GM12878 (cell line): ENCODE measurements around the gene RFPL1. TPM values are rescaled to one million over a fixed set of nuclear protein-coding genes. Genes with fewer than 3 reads are reported as not detected.

Experiments used
- ATAC-seq: fragments of 200-7000 bp; cut with Tn5 transposase; 3 replicates; pipeline ENCODE4 v1.9.1; 2020; ENCODE audit warnings: mild to moderate bottlenecking, moderate library complexity
- BruUV-seq: library from RNA; stranded (reverse); fragments of 400-500 nt; replicated peaks from 2 replicates; lab custom pipeline; 2021; lab: Mats Ljungman, UMichigan
- CTCF ChIA-PET: fragments of 300-600 bp; sonication (Branson Sonifier 250); formaldehyde crosslinking; extraction: SDS; loops from one replicate; lab custom pipeline; 2021; ENCODE audit warnings: inconsistent platforms; lab: Yijun Ruan, JAX
- POLR2A ChIA-PET: fragments of 350-600 bp; formaldehyde crosslinking; extraction: SDS; loops from one replicate; lab custom pipeline; 2021; ENCODE audit warnings: inconsistent platforms; lab: Charles Lee
- RAD21 ChIA-PET: fragments of 300-600 bp; sonication (Branson Sonifier 250); formaldehyde crosslinking; loops from one replicate; lab custom pipeline; 2023; ENCODE audit warnings: antibody characterized with exemption; ENCODE audit not compliant: unreplicated experiment; lab: Charles Lee
- SMC1A ChIA-PET: fragments of 300-600 bp; sonication (Branson Sonifier 250); formaldehyde crosslinking; loops from one replicate; lab custom pipeline; 2023; ENCODE audit not compliant: unreplicated experiment, uncharacterized antibody; lab: Charles Lee
- DNase-seq: peaks from one replicate; pipeline ENCODE4 v3.0.0-alpha.2; 2011; ENCODE audit warnings: low read depth, low spot score
- FAIRE-seq: peaks from 3 replicates; lab custom pipeline; 2011; peaks lifted over from hg19 to GRCh38; lab: Jason Lieb, UNC
- H2AFZ ChIP-seq: 2 replicates; pipeline ENCODE4 v1.6.0; 2011; ENCODE audit warnings: low read depth, low read length, control low read depth; ENCODE audit not compliant: control insufficient read depth
- H3K27ac ChIP-seq: 2 replicates; pipeline ENCODE4 v1.5.1; 2011; ENCODE audit warnings: control low read depth; ENCODE audit not compliant: control insufficient read depth, insufficient read depth
- H3K27me3 ChIP-seq, 2 experiments: replicated peaks in 1 of 2; 2 replicates each; pipeline versions ENCODE4 v1.6.0 to v1.6.1; 2011; ENCODE audit warnings: low read length in 1 of 2; ENCODE audit not compliant: control insufficient read depth in 2 of 2, insufficient read depth in 2 of 2
- H3K36me3 ChIP-seq, 2 experiments: 2 replicates each; pipeline ENCODE4 v1.5.1; 2011; ENCODE audit warnings: low read length in 1 of 2; ENCODE audit not compliant: control insufficient read depth in 2 of 2, insufficient read depth in 2 of 2
- H3K4me1 ChIP-seq: 2 replicates; pipeline ENCODE4 v1.6.1; 2011; ENCODE audit warnings: mild to moderate bottlenecking, low read length, moderate library complexity, mixed read lengths; ENCODE audit not compliant: control insufficient read depth, insufficient read depth
- H3K4me2 ChIP-seq: 2 replicates; pipeline ENCODE4 v1.6.0; 2011; ENCODE audit warnings: control low read depth; ENCODE audit not compliant: control insufficient read depth, insufficient read depth
- H3K4me3 ChIP-seq: fragments of 200-600 bp; sonication (generic); 2 replicates; pipeline ENCODE4 v1.5.1; 2016
- H3K79me2 ChIP-seq: 2 replicates; pipeline ENCODE4 v1.6.0; 2011; ENCODE audit warnings: low read length; ENCODE audit not compliant: control insufficient read depth, insufficient read depth
- H3K9ac ChIP-seq: 2 replicates; pipeline ENCODE4 v1.8.0; 2011; ENCODE audit warnings: low read length, control low read depth, mixed read lengths; ENCODE audit not compliant: control insufficient read depth, insufficient read depth
- H3K9me3 ChIP-seq: replicated peaks from 3 replicates; pipeline ENCODE4 v1.5.1; 2011; ENCODE audit warnings: mild to moderate bottlenecking, low read length; ENCODE audit not compliant: control insufficient read depth, insufficient read depth
- H4K20me1 ChIP-seq: 2 replicates; pipeline ENCODE4 v1.6.0; 2011; ENCODE audit not compliant: control insufficient read depth, insufficient read depth
- ASH2L ChIP-seq: fragments of 300-600, 200-600 bp; sonication (generic); IDR thresholded peaks from 2 replicates; pipeline ENCODE4 v1.6.1; 2017; ENCODE audit warnings: low read depth, mild to moderate bottlenecking, borderline replicate concordance
- BRCA1 ChIP-seq: IDR thresholded peaks from 2 replicates; pipeline ENCODE4 v1.6.1; 2011; ENCODE audit warnings: low read depth, low read length, improper control_type of control experiment
- CBFB ChIP-seq: IDR thresholded peaks from 2 replicates; pipeline ENCODE4 v1.6.1; 2016; ENCODE audit warnings: antibody characterized with exemption, low read depth
- CEBPB ChIP-seq, 2 experiments: fragments of 150-350 bp in 1 of 2; IDR thresholded peaks; 2 replicates each; pipeline ENCODE4 v1.6.1; 2012 to 2014; ENCODE audit warnings: low read depth in 2 of 2, low read length in 2 of 2, borderline replicate concordance in 1 of 2, inconsistent platforms in 1 of 2
- CREM ChIP-seq: IDR thresholded peaks from 2 replicates; pipeline ENCODE4 v1.6.1; 2014; ENCODE audit warnings: antibody characterized with exemption, low read depth
- ETV6 ChIP-seq, 2 experiments: fragments of 450-650 bp in 1 of 2; IDR thresholded peaks in 1 of 2; conservative IDR thresholded peaks in 1 of 2; 2 replicates each; pipeline ENCODE4 v1.6.1; 2014; ENCODE audit warnings: antibody characterized with exemption in 1 of 2, borderline replicate concordance in 1 of 2, low read depth in 1 of 2, mild to moderate bottlenecking in 1 of 2, moderate library complexity in 1 of 2
- MXI1 ChIP-seq: fragments of 150-350 bp; IDR thresholded peaks from 2 replicates; pipeline ENCODE4 v1.6.1; 2011; ENCODE audit warnings: low read depth, mild to moderate bottlenecking, inconsistent platforms, low read length, improper control_type of control experiment
- MYC ChIP-seq: IDR thresholded peaks from 2 replicates; pipeline ENCODE4 v1.6.1; 2011; ENCODE audit warnings: mild to moderate bottlenecking, low read length, moderate library complexity, inconsistent platforms; ENCODE audit not compliant: insufficient read depth, insufficient replicate concordance, insufficient read length, severe bottlenecking
- NFIC ChIP-seq: IDR thresholded peaks from 2 replicates; pipeline ENCODE4 v1.6.1; 2012; ENCODE audit warnings: low read depth, mild to moderate bottlenecking, inconsistent platforms, low read length, moderate library complexity
- POLR2AphosphoS2 ChIP-seq: IDR thresholded peaks from 2 replicates; pipeline ENCODE4 v1.6.1; 2011; ENCODE audit warnings: low read depth, mild to moderate bottlenecking, low read length, improper control_type of control experiment, moderate library complexity
- STAT1 ChIP-seq: fragments of 450-650 bp; conservative IDR thresholded peaks from 2 replicates; pipeline ENCODE4 v1.6.1; 2014; ENCODE audit warnings: antibody characterized with exemption, mild to moderate bottlenecking
- TBL1XR1 ChIP-seq: IDR thresholded peaks from 2 replicates; pipeline ENCODE4 v1.6.1; 2012; ENCODE audit warnings: low read depth, low read length, improper control_type of control experiment
- YBX1 ChIP-seq: fragments of 450-650 bp; IDR thresholded peaks from 2 replicates; pipeline ENCODE4 v1.6.1; 2016; ENCODE audit warnings: antibody characterized with exemption
- ZNF384 ChIP-seq: IDR thresholded peaks from 2 replicates; pipeline ENCODE4 v1.6.1; 2012; ENCODE audit warnings: low read depth, mild to moderate bottlenecking, low read length, improper control_type of control experiment, borderline replicate concordance
- WGBS: methylation state at CpG from one replicate; pipeline ENCODE4 v1.1.6; 2016; ENCODE audit warnings: low lambda C conversion rate; ENCODE audit not compliant: insufficient replicate concordance, insufficient coverage; ENCODE audit errors: missing lambda C conversion rate; 5-methylcytosine and 5-hydroxymethylcytosine counted together
- in situ Hi-C: fragments of 300-500 bp; cut with MboI; formaldehyde crosslinking; loops from 9 replicates; pipeline ENCODE4 v1.14.3; 2018; ENCODE audit warnings: mixed read lengths
- intact Hi-C: fragments of 100-400 bp; cut with micrococcal nuclease; formaldehyde crosslinking; loops from one replicate; pipeline ENCODE4 v1.14.2; 2022; ENCODE audit not compliant: unreplicated experiment
- polyA plus RNA-seq, 11 experiments: library from polyadenylated mRNA; depleted of rRNA in 4 of 11; unstranded in 6 of 11; stranded (reverse) in 5 of 11; fragments of >200 nt; fragmentation: Nextera tagmentation in 4 of 11; fragmentation: Illumina TruSeq in 1 of 11; extraction: Ambion mirVana in 4 of 11; extraction: Trizol in 1 of 11; gene quantifications; 1 replicate in 1 of 11; 2 replicates in 10 of 11; pipeline versions ENCODE4 v1.2.1 to v1.2.3, GENCODE V29; 2011 to 2016; ENCODE audit warnings: inconsistent platforms in 2 of 11, missing spikeins in 2 of 11, low read depth in 1 of 11
- total RNA-seq, 4 experiments: library from RNA; depleted of rRNA in 3 of 4; stranded (reverse); fragments of >200 nt in 3 of 4; fragmentation: Illumina TruSeq in 1 of 4; extraction: Trizol in 1 of 4; gene quantifications; 2 replicates each; pipeline versions ENCODE4 v1.2.1 to v1.2.3, GENCODE V29; 2013 to 2021
- TF ChIP-seq, protein P1 (sequence below): fragments of 450-650 bp; IDR thresholded peaks from 2 replicates; pipeline ENCODE4 v1.6.1; 2017; ENCODE audit warnings: mild to moderate bottlenecking
- TF ChIP-seq, protein P2 (sequence below): fragments of 450-650 bp; IDR thresholded peaks from 2 replicates; pipeline ENCODE4 v1.6.1; 2018; ENCODE audit warnings: mild to moderate bottlenecking, low read depth, moderate library complexity; ENCODE audit not compliant: partially characterized antibody
- TF ChIP-seq, protein P3 (sequence below): fragments of 450-650 bp; IDR thresholded peaks from 2 replicates; pipeline ENCODE4 v1.6.1; 2017; ENCODE audit warnings: borderline replicate concordance

The RFPL1 gene
- total and polyA plus RNA-seq, 10 of the 15 experiments (the other 5 are each of a cell fraction or from before 2014, with no cell fraction given): 0.13 TPM; not detected in 9

DNA sequence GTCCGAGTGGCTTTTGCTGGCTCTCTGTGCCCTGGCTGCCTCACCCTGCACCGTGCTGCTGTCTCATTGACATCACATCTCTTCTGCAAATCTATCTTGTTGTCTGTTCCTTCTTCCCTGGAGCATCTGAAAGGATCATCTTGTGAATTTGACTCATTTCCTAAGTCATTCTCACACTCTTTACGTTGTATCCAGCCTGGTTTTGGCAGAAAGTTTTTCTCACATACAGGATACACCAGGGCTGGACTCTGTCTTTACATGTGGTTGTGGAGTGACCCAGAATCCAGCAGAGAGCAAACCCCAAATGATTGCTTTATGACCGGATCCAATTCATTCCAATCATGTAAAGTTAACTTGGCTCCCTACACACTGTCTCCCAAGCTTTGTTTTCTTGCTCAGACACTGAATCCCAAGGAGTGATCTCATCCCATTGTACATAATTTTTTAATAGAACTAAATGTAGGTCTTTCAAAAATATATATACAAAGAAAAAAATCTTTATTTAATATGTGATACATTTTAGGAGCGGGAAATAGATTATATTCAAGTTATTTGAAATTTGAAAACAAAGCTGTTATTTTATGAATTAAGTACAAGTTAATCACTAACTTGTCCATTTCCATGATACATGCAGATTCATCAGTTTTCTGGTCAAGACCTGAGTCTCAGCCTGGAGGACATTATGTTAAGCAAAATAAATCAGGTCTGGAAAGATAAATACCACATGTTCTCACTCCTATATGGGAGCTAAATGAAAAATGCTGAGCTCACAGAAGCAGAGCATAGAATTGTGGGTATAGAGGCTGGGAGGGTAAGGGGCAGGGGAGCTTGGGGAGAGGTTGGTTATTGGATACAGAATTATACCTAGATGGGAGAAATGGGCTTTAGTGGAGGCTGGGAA lies 2.9 kb upstream of the RFPL1 start:
- CTCF ChIA-PET: no interaction called here
- no peak for ATAC-seq
- Histone ChIP-seq H3K79me2 (no peaks in the 10 kb centered on the region), H3K9ac (no peak overlapping the region)
- TF ChIP-seq, protein P1, sequence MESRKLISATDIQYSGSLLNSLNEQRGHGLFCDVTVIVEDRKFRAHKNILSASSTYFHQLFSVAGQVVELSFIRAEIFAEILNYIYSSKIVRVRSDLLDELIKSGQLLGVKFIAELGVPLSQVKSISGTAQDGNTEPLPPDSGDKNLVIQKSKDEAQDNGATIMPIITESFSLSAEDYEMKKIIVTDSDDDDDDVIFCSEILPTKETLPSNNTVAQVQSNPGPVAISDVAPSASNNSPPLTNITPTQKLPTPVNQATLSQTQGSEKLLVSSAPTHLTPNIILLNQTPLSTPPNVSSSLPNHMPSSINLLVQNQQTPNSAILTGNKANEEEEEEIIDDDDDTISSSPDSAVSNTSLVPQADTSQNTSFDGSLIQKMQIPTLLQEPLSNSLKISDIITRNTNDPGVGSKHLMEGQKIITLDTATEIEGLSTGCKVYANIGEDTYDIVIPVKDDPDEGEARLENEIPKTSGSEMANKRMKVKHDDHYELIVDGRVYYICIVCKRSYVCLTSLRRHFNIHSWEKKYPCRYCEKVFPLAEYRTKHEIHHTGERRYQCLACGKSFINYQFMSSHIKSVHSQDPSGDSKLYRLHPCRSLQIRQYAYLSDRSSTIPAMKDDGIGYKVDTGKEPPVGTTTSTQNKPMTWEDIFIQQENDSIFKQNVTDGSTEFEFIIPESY: no peak
- no peak for TF ChIP-seq ETV6 (conservative IDR thresholded peaks at IDR 0.05 in 1 of 2, IDR thresholded peaks at IDR 0.05 in 1 of 2; ENCODE audit: borderline replicate concordance in 1 of 2, low read depth in 1 of 2)
- TF ChIP-seq MXI1: no peak
- TF ChIP-seq POLR2AphosphoS2: no peak
- no peak for TF ChIP-seq CREM
- no peak for TF ChIP-seq STAT1
- TF ChIP-seq ZNF384: no peak
- TF ChIP-seq CEBPB (IDR thresholded peaks at IDR 0.05; ENCODE audit: borderline replicate concordance in 1 of 2, low read depth in 2 of 2, low read length in 2 of 2): no peak
- TF ChIP-seq, protein P2, sequence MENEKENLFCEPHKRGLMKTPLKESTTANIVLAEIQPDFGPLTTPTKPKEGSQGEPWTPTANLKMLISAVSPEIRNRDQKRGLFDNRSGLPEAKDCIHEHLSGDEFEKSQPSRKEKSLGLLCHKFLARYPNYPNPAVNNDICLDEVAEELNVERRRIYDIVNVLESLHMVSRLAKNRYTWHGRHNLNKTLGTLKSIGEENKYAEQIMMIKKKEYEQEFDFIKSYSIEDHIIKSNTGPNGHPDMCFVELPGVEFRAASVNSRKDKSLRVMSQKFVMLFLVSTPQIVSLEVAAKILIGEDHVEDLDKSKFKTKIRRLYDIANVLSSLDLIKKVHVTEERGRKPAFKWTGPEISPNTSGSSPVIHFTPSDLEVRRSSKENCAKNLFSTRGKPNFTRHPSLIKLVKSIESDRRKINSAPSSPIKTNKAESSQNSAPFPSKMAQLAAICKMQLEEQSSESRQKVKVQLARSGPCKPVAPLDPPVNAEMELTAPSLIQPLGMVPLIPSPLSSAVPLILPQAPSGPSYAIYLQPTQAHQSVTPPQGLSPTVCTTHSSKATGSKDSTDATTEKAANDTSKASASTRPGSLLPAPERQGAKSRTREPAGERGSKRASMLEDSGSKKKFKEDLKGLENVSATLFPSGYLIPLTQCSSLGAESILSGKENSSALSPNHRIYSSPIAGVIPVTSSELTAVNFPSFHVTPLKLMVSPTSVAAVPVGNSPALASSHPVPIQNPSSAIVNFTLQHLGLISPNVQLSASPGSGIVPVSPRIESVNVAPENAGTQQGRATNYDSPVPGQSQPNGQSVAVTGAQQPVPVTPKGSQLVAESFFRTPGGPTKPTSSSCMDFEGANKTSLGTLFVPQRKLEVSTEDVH: no peak
- no peak for TF ChIP-seq NFIC
- no peak for TF ChIP-seq CBFB
- TF ChIP-seq MYC: no peak
- no peak for TF ChIP-seq TBL1XR1
- no peak for TF ChIP-seq ASH2L
- no peak for TF ChIP-seq BRCA1
- TF ChIP-seq, protein P3, sequence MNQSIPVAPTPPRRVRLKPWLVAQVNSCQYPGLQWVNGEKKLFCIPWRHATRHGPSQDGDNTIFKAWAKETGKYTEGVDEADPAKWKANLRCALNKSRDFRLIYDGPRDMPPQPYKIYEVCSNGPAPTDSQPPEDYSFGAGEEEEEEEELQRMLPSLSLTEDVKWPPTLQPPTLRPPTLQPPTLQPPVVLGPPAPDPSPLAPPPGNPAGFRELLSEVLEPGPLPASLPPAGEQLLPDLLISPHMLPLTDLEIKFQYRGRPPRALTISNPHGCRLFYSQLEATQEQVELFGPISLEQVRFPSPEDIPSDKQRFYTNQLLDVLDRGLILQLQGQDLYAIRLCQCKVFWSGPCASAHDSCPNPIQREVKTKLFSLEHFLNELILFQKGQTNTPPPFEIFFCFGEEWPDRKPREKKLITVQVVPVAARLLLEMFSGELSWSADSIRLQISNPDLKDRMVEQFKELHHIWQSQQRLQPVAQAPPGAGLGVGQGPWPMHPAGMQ: no peak
- TF ChIP-seq YBX1: no peak
- TF ChIP-seq, all 136 proteins: peak for 0
- DNase-seq (no peak), FAIRE-seq (no peak)
- no TSS peak for BruUV-seq
- Histone ChIP-seq H3K27me3 (no peaks in the 10 kb centered on the region), H4K20me1 (no peaks in the 10 kb centered on the region), H3K4me1 (no peaks in the 10 kb centered on the region), H3K9me3 (no peaks in the 10 kb centered on the region), H3K27ac (no peak overlapping the region), H3K4me3 (no peak overlapping the region), H3K4me2 (no peak overlapping the region), H3K36me3 (no peaks in the 10 kb centered on the region), H2AFZ (no peak overlapping the region)
- in situ Hi-C loops (no loop called here), intact Hi-C loops (no loop called here)
- 29% methylated on average over 5 of the region's 5 CpGs for WGBS
- ChIA-PET SMC1A (no interaction called here), RAD21 (no interaction called here), POLR2A (no interaction called here)
